Fibroblast of the aortic adventitia (primary cell): ENCODE results near the gene OR2A25. TPM values are rescaled to one million over a fixed set of nuclear protein-coding genes. Genes with fewer than 3 reads are reported as not detected.

Experiments used
- DNase-seq: peaks from one replicate; pipeline ENCODE4 v3.0.0-alpha.2; 2010; ENCODE audit warnings: low read depth
- H3K4me3 ChIP-seq: 2 replicates; pipeline ENCODE4 v1.5.1; 2011; ENCODE audit warnings: low read depth, mild to moderate bottlenecking, control low read depth, low read length, moderate library complexity
- total RNA-seq: library from RNA; depleted of rRNA; stranded (reverse); fragments of >200 nt; gene quantifications from 2 replicates; pipeline ENCODE4 v1.2.3, GENCODE V29; 2012; ENCODE audit warnings: low replicate concordance
- TF ChIP-seq, protein P1 (sequence below): IDR thresholded peaks from 2 replicates; pipeline ENCODE4 v1.5.1; 2011; ENCODE audit warnings: mild to moderate bottlenecking, low read length, control low read depth, inconsistent platforms; ENCODE audit not compliant: insufficient read depth

Gene OR2A25
- total RNA-seq, 1 donor = not detected

DNA sequence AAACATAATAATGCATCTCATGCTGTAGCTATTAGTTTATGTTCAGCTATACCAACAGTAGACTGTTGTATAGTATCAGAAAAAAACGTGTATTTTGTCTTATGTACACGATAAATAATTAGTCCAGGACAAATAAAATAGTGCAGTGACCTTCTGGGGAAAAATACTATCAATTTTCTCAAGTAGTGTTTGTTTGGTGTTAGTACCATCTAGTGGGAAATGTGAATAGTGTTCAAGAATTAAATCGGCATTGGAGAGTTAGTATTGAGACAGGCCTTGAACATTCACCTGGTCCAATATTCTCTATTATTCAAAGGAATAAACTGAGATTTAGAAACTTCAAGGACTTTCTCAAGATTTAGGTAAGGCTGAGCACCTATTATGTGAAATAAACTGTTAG is 42.5 kb upstream of the OR2A25 start:
- TF ChIP-seq, protein P1, sequence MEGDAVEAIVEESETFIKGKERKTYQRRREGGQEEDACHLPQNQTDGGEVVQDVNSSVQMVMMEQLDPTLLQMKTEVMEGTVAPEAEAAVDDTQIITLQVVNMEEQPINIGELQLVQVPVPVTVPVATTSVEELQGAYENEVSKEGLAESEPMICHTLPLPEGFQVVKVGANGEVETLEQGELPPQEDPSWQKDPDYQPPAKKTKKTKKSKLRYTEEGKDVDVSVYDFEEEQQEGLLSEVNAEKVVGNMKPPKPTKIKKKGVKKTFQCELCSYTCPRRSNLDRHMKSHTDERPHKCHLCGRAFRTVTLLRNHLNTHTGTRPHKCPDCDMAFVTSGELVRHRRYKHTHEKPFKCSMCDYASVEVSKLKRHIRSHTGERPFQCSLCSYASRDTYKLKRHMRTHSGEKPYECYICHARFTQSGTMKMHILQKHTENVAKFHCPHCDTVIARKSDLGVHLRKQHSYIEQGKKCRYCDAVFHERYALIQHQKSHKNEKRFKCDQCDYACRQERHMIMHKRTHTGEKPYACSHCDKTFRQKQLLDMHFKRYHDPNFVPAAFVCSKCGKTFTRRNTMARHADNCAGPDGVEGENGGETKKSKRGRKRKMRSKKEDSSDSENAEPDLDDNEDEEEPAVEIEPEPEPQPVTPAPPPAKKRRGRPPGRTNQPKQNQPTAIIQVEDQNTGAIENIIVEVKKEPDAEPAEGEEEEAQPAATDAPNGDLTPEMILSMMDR = peak; percentile 59
- H3K4me3 ChIP-seq = no peak overlapping the region
- DNase-seq = peak; percentile 65

DNA sequence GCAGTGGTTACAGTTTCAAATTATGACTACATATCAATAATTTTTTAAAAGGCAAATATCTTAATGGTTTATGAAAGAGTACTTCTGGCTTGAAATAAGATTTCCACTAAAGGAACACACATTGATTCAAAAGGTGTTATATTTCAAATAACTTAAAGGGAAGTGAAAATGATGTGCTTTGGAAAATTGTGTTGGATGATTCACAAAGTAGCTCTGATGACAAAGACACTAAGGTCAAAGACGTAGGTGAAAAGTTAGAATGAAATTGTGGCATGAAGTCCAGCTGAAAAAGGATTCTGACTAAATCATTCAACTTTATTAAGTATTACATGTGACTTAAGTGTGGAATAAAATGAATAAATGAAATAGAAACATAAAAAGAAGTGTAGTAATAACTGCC is 41.6 kb upstream of the OR2A25 start:
- DNase-seq = no peak
- H3K4me3 ChIP-seq = no peak overlapping the region
- TF ChIP-seq, protein P1 = no peak

DNA sequence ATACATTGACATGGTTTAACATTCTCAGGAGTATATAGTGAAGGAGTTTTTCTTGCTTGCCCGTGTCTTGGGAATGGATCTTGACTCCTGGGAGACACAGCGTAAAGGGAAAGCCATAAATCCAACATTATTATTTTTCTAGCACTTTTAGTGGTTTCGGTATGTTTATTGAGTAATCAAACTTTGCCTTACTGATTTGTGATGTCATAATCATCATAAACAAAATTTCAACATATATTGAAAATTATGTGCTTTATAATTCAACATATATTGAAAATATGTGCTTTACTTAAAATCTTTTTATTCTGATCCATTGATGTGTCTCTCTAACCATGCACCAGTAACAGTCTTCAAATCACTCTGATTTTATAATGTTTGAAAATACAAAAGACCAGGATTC is 41.1 kb upstream of the OR2A25 start:
- no peak overlapping the region for H3K4me3 ChIP-seq
- TF ChIP-seq, protein P1 = no peak
- DNase-seq = no peak

DNA sequence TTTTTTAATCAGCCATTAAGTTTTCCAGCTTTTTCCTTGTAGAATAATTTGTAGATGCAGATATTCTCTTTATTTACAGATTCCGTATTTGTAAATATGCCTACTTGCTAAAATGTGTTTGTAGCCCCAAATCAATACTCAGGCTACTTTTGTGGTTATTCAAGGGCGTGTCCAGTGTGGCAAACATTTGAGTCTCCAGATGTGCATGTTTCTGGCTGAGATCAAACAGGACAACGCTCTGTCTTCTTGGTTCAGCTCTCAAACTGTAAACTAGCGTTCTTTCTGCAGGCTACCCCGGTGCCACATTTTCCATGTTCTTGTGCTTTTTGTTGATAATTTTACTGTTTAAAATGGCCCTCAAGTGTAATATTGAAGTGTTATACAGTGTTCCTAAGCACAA is 37.1 kb upstream of the OR2A25 start:
- TF ChIP-seq, protein P1 = no peak
- DNase-seq = no peak
- H3K4me3 ChIP-seq = no peak overlapping the region

- TF ChIP-seq, protein P1 = no peak
- DNase-seq = no peak
- no peak overlapping the region for H3K4me3 ChIP-seq
Observed at GRCh38 chr7:144032985-144033709, 36.5 kb upstream of the OR2A25 start.

DNA sequence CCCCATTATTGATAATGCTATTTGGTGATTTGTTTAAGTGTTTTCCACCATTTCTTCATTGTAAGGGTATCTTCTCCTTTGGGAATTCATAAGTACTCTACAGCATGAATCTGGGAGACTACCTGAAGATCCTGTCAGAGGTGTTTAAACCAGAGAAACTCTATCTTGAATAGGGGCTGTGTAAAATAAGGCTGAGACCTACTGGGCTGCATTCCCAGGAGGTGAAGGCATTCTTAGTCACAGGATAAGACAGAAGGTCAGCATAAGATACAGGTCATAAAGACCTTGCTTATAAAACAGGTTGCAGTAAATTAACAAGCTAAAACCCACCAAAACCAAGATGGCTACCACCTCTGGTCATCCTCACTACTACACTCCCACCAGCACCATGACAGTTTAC is 34.2 kb upstream of the OR2A25 start:
- TF ChIP-seq, protein P1 = no peak
- no peak overlapping the region for H3K4me3 ChIP-seq
- DNase-seq = no peak
